Myometrial cell (primary cell): ENCODE measurements around the gene LRRC14B. TPM values are rescaled to one million over a fixed set of nuclear protein-coding genes. Genes with fewer than 3 reads are reported as not detected.

ENCODE experiments used
- total RNA-seq: library from RNA; depleted of rRNA; stranded (reverse); fragments of >200 nt; gene quantifications from 2 replicates; pipeline ENCODE4 v1.2.3, GENCODE V29; 2015

The LRRC14B gene
- total RNA-seq = not detected in 2 replicates

GRCh38 chr5:191036-191948, at the start of gene LRRC14B:
Gene LRRC14B, plus strand, starts transcription at chr5:191495. Its CDS starts 44 bp downstream, at chr5:191539.

GRCh38 chr5:217494-218456, 26.5 kb downstream of the LRRC14B start, which contains the start of the genes CCDC127 and SDHA:
Gene CCDC127, minus strand, starts transcription at chr5:218153. Its CDS starts 1,304 bp downstream, at chr5:216849.
Gene SDHA, plus strand, starts transcription at chr5:218320. Its CDS starts 36 bp downstream, at chr5:218356.

Other genes starting within 250 kb of the LRRC14B start
- gene PLEKHG4B, start 99.3 kb upstream of the LRRC14B start, total RNA-seq = not detected in 2 replicates
- 2.9 and 4.6 TPM in 2 replicates for gene CCDC127, start 26.7 kb downstream of the LRRC14B start, total RNA-seq
- gene SDHA, start 26.8 kb downstream of the LRRC14B start, total RNA-seq = 91.8 and 100 TPM in 2 replicates
- gene PDCD6, start 80.2 kb downstream of the LRRC14B start, total RNA-seq = 94.6 and 126 TPM in 2 replicates
- 0.29 and 2.8 TPM in 2 replicates for gene AHRR, start 130.2 kb downstream of the LRRC14B start, total RNA-seq